ENCODE data around the gene S100A1. TPM values are rescaled to one million over a fixed set of nuclear protein-coding genes. Genes with fewer than 3 reads are reported as not detected.

The S100A1 gene
- total and polyA plus RNA-seq, 4 donors = 0.31 to 1.8 (median 0.91) TPM; not detected in 1

DNA sequence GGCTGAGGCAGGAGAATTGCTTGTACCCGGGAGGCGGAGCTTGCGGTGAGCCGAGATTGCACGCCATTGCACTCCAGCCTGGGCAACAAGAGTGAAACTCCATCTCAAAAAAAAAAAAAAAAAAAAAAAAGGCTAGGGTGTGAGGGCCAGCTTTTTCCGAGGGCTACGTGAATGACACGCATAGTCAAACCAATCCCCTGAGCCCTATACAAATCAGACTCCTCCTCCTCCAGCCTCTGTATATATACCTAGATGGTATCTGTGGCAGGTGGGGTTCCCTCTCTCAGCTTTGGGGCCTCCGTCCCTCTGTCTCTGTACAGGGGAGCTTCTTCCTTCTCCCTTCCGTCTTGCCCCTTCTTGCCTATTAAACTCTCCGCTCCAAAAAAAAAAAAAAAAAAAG, 22.0 kb upstream of the S100A1 start:
- H3K36me3 ChIP-seq (ENCODE audit: control insufficient read depth in 4 of 4, insufficient read depth in 4 of 4, low read length in 4 of 4) = peaks cover 2 to 13% (median 5%) of the 10 kb centered on the region in 4 donors
- 92 to 95% methylated on average over 11 of the region's 11 CpGs for WGBS, 2 donors
- TF ChIP-seq, protein P1, sequence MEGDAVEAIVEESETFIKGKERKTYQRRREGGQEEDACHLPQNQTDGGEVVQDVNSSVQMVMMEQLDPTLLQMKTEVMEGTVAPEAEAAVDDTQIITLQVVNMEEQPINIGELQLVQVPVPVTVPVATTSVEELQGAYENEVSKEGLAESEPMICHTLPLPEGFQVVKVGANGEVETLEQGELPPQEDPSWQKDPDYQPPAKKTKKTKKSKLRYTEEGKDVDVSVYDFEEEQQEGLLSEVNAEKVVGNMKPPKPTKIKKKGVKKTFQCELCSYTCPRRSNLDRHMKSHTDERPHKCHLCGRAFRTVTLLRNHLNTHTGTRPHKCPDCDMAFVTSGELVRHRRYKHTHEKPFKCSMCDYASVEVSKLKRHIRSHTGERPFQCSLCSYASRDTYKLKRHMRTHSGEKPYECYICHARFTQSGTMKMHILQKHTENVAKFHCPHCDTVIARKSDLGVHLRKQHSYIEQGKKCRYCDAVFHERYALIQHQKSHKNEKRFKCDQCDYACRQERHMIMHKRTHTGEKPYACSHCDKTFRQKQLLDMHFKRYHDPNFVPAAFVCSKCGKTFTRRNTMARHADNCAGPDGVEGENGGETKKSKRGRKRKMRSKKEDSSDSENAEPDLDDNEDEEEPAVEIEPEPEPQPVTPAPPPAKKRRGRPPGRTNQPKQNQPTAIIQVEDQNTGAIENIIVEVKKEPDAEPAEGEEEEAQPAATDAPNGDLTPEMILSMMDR (IDR thresholded peaks at IDR 0.05; ENCODE audit: control extremely low read depth, extremely low read depth) = no peak
- H3K9me3 ChIP-seq (ENCODE audit: control insufficient read depth in 4 of 4, insufficient read depth in 3 of 4, low read length in 3 of 4) = no peaks in the 10 kb centered on the region
- ATAC-seq (ENCODE audit: insufficient read depth, low FRiP score) (no peak), DNase-seq (no peak)
- H3K9ac ChIP-seq (ENCODE audit: insufficient read depth in 1 of 2, low read length in 2 of 2) = no peak overlapping the region
- H3K27me3 ChIP-seq (ENCODE audit: control insufficient read depth in 3 of 3, insufficient read depth in 3 of 3, low read length in 2 of 3) = no peaks in the 10 kb centered on the region
- H3K4me3 ChIP-seq = no peak overlapping the region
- H3K27ac ChIP-seq (ENCODE audit: low read depth in 1 of 2, low read length in 1 of 2) = no peak overlapping the region
- H3K4me1 ChIP-seq (ENCODE audit: control insufficient read depth in 5 of 5, insufficient read depth in 5 of 5, low read length in 5 of 5) = peaks cover 6 to 30% (median 22%) of the 10 kb centered on the region in 5 donors

DNA sequence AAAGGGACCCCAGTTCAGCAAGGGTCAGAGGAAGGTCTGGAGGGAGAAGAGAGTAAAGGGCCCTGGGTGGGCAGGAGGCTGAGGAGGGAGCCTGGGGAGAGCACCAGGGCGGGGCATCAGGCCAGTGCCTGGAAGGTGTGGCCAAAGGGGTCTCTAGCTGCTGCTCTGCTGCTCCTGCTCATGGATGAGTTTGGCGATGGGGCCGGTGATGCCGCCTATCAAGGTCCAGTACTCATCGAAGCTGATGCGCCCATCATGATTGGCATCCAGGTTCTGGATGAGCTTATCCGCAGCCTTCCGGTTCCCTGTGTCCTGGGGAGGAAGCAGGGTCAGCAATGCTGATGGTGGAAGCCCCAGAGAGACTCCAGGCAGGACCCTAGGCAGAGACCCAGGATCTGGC, 20.9 kb upstream of the S100A1 start:
- no peak for DNase-seq
- WGBS, 2 donors = 89 to 96% methylated on average over 8 of the region's 8 CpGs

GRCh38 chr1:153608089-153608682, 20.0 kb upstream of the S100A1 start:
- 62 to 68% methylated on average over 7 of the region's 7 CpGs for WGBS, 2 donors
- Histone ChIP-seq H3K27me3 (ENCODE audit: control insufficient read depth in 3 of 3, insufficient read depth in 3 of 3, low read length in 2 of 3) (no peaks in the 10 kb centered on the region), H3K27ac (ENCODE audit: low read depth in 1 of 2, low read length in 1 of 2) (peak overlapping the region; percentile 74 to 94), H3K9me3 (ENCODE audit: control insufficient read depth in 4 of 4, insufficient read depth in 3 of 4, low read length in 3 of 4) (no peaks in the 10 kb centered on the region), H3K4me1 (ENCODE audit: control insufficient read depth in 5 of 5, insufficient read depth in 5 of 5, low read length in 5 of 5) (peaks cover 11 to 41% (median 29%) of the 10 kb centered on the region in 5 donors), H3K9ac (ENCODE audit: insufficient read depth in 1 of 2, low read length in 2 of 2) (peak overlapping the region; percentile 65 to 69), H3K4me3 (peak overlapping the region; percentile 50), H3K36me3 (ENCODE audit: control insufficient read depth in 4 of 4, insufficient read depth in 4 of 4, low read length in 4 of 4) (peaks cover 2 to 13% (median 5%) of the 10 kb centered on the region in 4 donors)
- ATAC-seq (ENCODE audit: insufficient read depth, low FRiP score) (no peak), DNase-seq (peak; percentile 42 to 72 (median 64))
- TF ChIP-seq, protein P1 (IDR thresholded peaks at IDR 0.05; ENCODE audit: control extremely low read depth, extremely low read depth) = no peak

More for the DNA sequence above, 20.9 kb upstream of the S100A1 start:
- peaks cover 2 to 13% (median 5%) of the 10 kb centered on the region in 4 donors for H3K36me3 ChIP-seq (ENCODE audit: control insufficient read depth in 4 of 4, insufficient read depth in 4 of 4, low read length in 4 of 4)
- H3K4me1 ChIP-seq (ENCODE audit: control insufficient read depth in 5 of 5, insufficient read depth in 5 of 5, low read length in 5 of 5) = peaks cover 11 to 39% (median 29%) of the 10 kb centered on the region in 5 donors
- H3K9me3 ChIP-seq (ENCODE audit: control insufficient read depth in 4 of 4, insufficient read depth in 3 of 4, low read length in 3 of 4) = no peaks in the 10 kb centered on the region
- H3K27ac ChIP-seq (ENCODE audit: low read depth in 1 of 2, low read length in 1 of 2) = peak overlapping the region; percentile 6 to 94
- TF ChIP-seq, protein P1 (IDR thresholded peaks at IDR 0.05; ENCODE audit: control extremely low read depth, extremely low read depth) = no peak
- H3K4me3 ChIP-seq = peak overlapping the region; percentile 15
- H3K9ac ChIP-seq (ENCODE audit: insufficient read depth in 1 of 2, low read length in 2 of 2) = peak overlapping the region in 1 of 2 donors; percentile 16
- H3K27me3 ChIP-seq (ENCODE audit: control insufficient read depth in 3 of 3, insufficient read depth in 3 of 3, low read length in 2 of 3) = no peaks in the 10 kb centered on the region
- no peak for ATAC-seq (ENCODE audit: insufficient read depth, low FRiP score)

Measured in lung (tissue), 12 donors.